Fibroblast of the conjunctiva (primary cell): ENCODE measurements around the gene TBC1D1.
A peak's percentile ranks its signal among the peaks of the same experiment; 100 is the strongest.
"Not testable (repeated sequence)": the region's sequence is repeated elsewhere in the genome, so short reads cannot be mapped to it uniquely, and the experiment has no call there.

Experiments used
- DNase-seq: peaks from one replicate; pipeline ENCODE4 v3.0.0-alpha.2; 2010; ENCODE audit warnings: low read depth

The TBC1D1 gene

GRCh38 chr4:37964734-37965457 lies 74.0 kb downstream of the TBC1D1 start:
- no peak for DNase-seq

GRCh38 chr4:37966044-37966443 lies 75.2 kb downstream of the TBC1D1 start:
- DNase-seq = no peak

GRCh38 chr4:37967736-37968135 lies 76.9 kb downstream of the TBC1D1 start:
- DNase-seq = no peak

- DNase-seq = no peak
Observed at GRCh38 chr4:37968747-37969146, 77.9 kb downstream of the TBC1D1 start.

GRCh38 chr4:37970702-37971101 lies 79.8 kb downstream of the TBC1D1 start:
- DNase-seq = no peak

GRCh38 chr4:37971202-37971601 lies 80.3 kb downstream of the TBC1D1 start:
- no peak for DNase-seq

GRCh38 chr4:37973441-37973840 lies 82.6 kb downstream of the TBC1D1 start:
- no peak for DNase-seq

- DNase-seq = not testable (repeated sequence)
Observed at GRCh38 chr4:37975321-37975822, 84.5 kb downstream of the TBC1D1 start.

- no peak for DNase-seq
Observed at GRCh38 chr4:37976507-37976906, 85.6 kb downstream of the TBC1D1 start.

GRCh38 chr4:37976991-37977470 lies 86.1 kb downstream of the TBC1D1 start:
- DNase-seq = peak; percentile 36

- DNase-seq = peak; percentile 42
Observed at GRCh38 chr4:37977471-37978247, 86.8 kb downstream of the TBC1D1 start.

- DNase-seq = no peak
Observed at GRCh38 chr4:37978248-37978924, 87.5 kb downstream of the TBC1D1 start.

GRCh38 chr4:37980246-37980645 lies 89.4 kb downstream of the TBC1D1 start:
- no peak for DNase-seq

- no peak for DNase-seq
Observed at GRCh38 chr4:37981425-37981824, 90.5 kb downstream of the TBC1D1 start.

- no peak for DNase-seq
Observed at GRCh38 chr4:37981844-37982720, 91.2 kb downstream of the TBC1D1 start.

GRCh38 chr4:37982736-37983135 lies 91.9 kb downstream of the TBC1D1 start:
- no peak for DNase-seq

GRCh38 chr4:37983951-37984350 lies 93.1 kb downstream of the TBC1D1 start:
- DNase-seq = no peak

- DNase-seq = no peak
Observed at GRCh38 chr4:37985730-37986275, 94.9 kb downstream of the TBC1D1 start.

GRCh38 chr4:37988670-37989069 lies 97.8 kb downstream of the TBC1D1 start:
- no peak for DNase-seq

GRCh38 chr4:37989398-37990260 lies 98.7 kb downstream of the TBC1D1 start:
- no peak for DNase-seq
